IMR-90 (cell line): ENCODE results near the gene TRPM4. TPM values are rescaled to one million over a fixed set of nuclear protein-coding genes. Genes with fewer than 3 reads are reported as not detected.

Experiments
- ATAC-seq: fragments of 200-7000 bp; cut with Tn5 transposase; 2 replicates; pipeline ENCODE4 v1.9.1; 2020; ENCODE audit warnings: low read depth, mild to moderate bottlenecking, moderate library complexity
- BruUV-seq: library from RNA; stranded (reverse); fragments of 400-500 nt; replicated peaks from 2 replicates; lab custom pipeline; 2021; lab: Mats Ljungman, UMichigan
- CTCF ChIA-PET: fragments of 300-600 bp; formaldehyde crosslinking; extraction: SDS; loops from one replicate; lab custom pipeline; 2021; ENCODE audit warnings: antibody characterized with exemption; lab: Yijun Ruan, JAX
- POLR2A ChIA-PET: fragments of 300-600 bp; sonication (Branson Sonifier 250); formaldehyde crosslinking; loops from one replicate; lab custom pipeline; 2022; ENCODE audit warnings: antibody characterized with exemption; ENCODE audit not compliant: unreplicated experiment; lab: Charles Lee
- DNase-seq: peaks from one replicate; pipeline ENCODE4 v3.0.0; 2013
- H2AFZ ChIP-seq: replicated peaks from 2 replicates; pipeline ENCODE3; 2013; ENCODE audit warnings: low read length, mild to moderate bottlenecking; ENCODE audit not compliant: poor library complexity
- H2AK5ac ChIP-seq: 2 replicates; pipeline ENCODE4 v1.6.1; 2013; ENCODE audit warnings: low read depth, low read length, inconsistent platforms
- H2AK9ac ChIP-seq: replicated peaks from 2 replicates; pipeline ENCODE3; 2013; ENCODE audit warnings: mild to moderate bottlenecking, low read depth, low read length, moderate library complexity; ENCODE audit not compliant: poor library complexity
- H2BK120ac ChIP-seq: 2 replicates; pipeline ENCODE4 v1.6.1; 2013; ENCODE audit warnings: low read depth, low read length, inconsistent platforms
- H2BK15ac ChIP-seq: 3 replicates; pipeline ENCODE4 v1.6.1; 2013; ENCODE audit warnings: low read depth, low read length, inconsistent platforms
- H2BK20ac ChIP-seq: 2 replicates; pipeline ENCODE4 v1.6.1; 2013; ENCODE audit warnings: low read depth, mild to moderate bottlenecking, inconsistent platforms, low read length, moderate library complexity
- H2BK5ac ChIP-seq: 2 replicates; pipeline ENCODE4 v1.6.1; 2013; ENCODE audit warnings: mild to moderate bottlenecking, low read depth, low read length, inconsistent platforms; ENCODE audit not compliant: poor library complexity, severe bottlenecking
- H3K14ac ChIP-seq: replicated peaks from 2 replicates; pipeline ENCODE4 v1.6.1; 2013; ENCODE audit warnings: low read depth, low read length, inconsistent platforms
- H3K18ac ChIP-seq: 2 replicates; pipeline ENCODE4 v1.6.1; 2013; ENCODE audit warnings: low read depth, low read length, control low read depth
- H3K23ac ChIP-seq: 2 replicates; pipeline ENCODE4 v1.6.1; 2013; ENCODE audit warnings: low read depth, low read length, inconsistent platforms
- H3K27ac ChIP-seq: 2 replicates; pipeline ENCODE4 v1.5.1; 2013; ENCODE audit warnings: mild to moderate bottlenecking, control low read depth, low read length; ENCODE audit not compliant: insufficient read depth
- H3K27me3 ChIP-seq: 2 replicates; pipeline ENCODE4 v1.6.1; 2013; ENCODE audit warnings: low read length; ENCODE audit not compliant: control insufficient read depth, insufficient read depth
- H3K36me3 ChIP-seq: 2 replicates; pipeline ENCODE4 v1.6.1; 2013; ENCODE audit warnings: low read length, mixed read lengths; ENCODE audit not compliant: control insufficient read depth, insufficient read depth
- H3K4ac ChIP-seq: 2 replicates; pipeline ENCODE4 v1.6.1; 2013; ENCODE audit warnings: low read depth, low read length, inconsistent platforms
- H3K4me1 ChIP-seq: 2 replicates; pipeline ENCODE4 v1.6.1; 2013; ENCODE audit warnings: low read length, mixed read lengths; ENCODE audit not compliant: control insufficient read depth, insufficient read depth
- H3K4me2 ChIP-seq: 2 replicates; pipeline ENCODE4 v1.6.1; 2013; ENCODE audit warnings: low read depth, mild to moderate bottlenecking, control low read depth, low read length, moderate library complexity
- H3K4me3 ChIP-seq: 2 replicates; pipeline ENCODE4 v1.5.1; 2013; ENCODE audit warnings: low read depth, mild to moderate bottlenecking, control low read depth, low read length, moderate library complexity; ENCODE audit not compliant: insufficient read depth
- H3K56ac ChIP-seq: 2 replicates; pipeline ENCODE4 v1.6.1; 2013; ENCODE audit warnings: low read length, inconsistent platforms; ENCODE audit not compliant: insufficient read depth; ENCODE audit errors: extremely low read depth
- H3K79me1 ChIP-seq, 2 experiments: 2 replicates each; pipeline ENCODE4 v1.6.1; 2013; ENCODE audit warnings: low read length in 2 of 2, inconsistent platforms in 1 of 2, low read depth in 1 of 2
- H3K9ac ChIP-seq: 2 replicates; pipeline ENCODE4 v1.6.1; 2013; ENCODE audit warnings: low read depth, low read length, control low read depth
- H3K9me1 ChIP-seq: 2 replicates; pipeline ENCODE4 v1.6.1; 2013; ENCODE audit warnings: low read length, inconsistent platforms; ENCODE audit not compliant: insufficient read depth
- H3K9me3 ChIP-seq: 2 replicates; pipeline ENCODE4 v1.6.1; 2013; ENCODE audit warnings: low read length; ENCODE audit not compliant: control insufficient read depth, insufficient read depth
- H4K20me1 ChIP-seq: 2 replicates; pipeline ENCODE4 v1.6.1; 2013; ENCODE audit warnings: low read length, inconsistent platforms; ENCODE audit not compliant: insufficient read depth
- H4K5ac ChIP-seq: 2 replicates; pipeline ENCODE4 v1.6.1; 2013; ENCODE audit warnings: mild to moderate bottlenecking, low read depth, low read length, control low read depth
- H4K8ac ChIP-seq, 2 experiments: 2 replicates each; pipeline ENCODE4 v1.6.1; 2013; ENCODE audit warnings: low read depth in 2 of 2, low read length in 2 of 2, control low read depth in 1 of 2, inconsistent platforms in 1 of 2
- H4K91ac ChIP-seq: 2 replicates; pipeline ENCODE4 v1.6.1; 2013; ENCODE audit warnings: low read depth, low read length, inconsistent platforms; ENCODE audit not compliant: insufficient read depth
- CEBPB ChIP-seq: IDR thresholded peaks from 2 replicates; pipeline ENCODE4 v1.6.1; 2012; ENCODE audit warnings: low read depth, low read length, improper control_type of control experiment
- CHD1 ChIP-seq: IDR thresholded peaks from 2 replicates; pipeline ENCODE4 v1.6.1; 2012; ENCODE audit warnings: low read depth, low read length, improper control_type of control experiment
- FOS ChIP-seq: fragments of 150-350 bp; IDR thresholded peaks from 2 replicates; pipeline ENCODE4 v1.6.1; 2016; ENCODE audit warnings: low read depth, low read length
- MAZ ChIP-seq: IDR thresholded peaks from 2 replicates; pipeline ENCODE4 v1.6.1; 2012; ENCODE audit warnings: low read depth, mild to moderate bottlenecking, low read length, improper control_type of control experiment, moderate library complexity, borderline replicate concordance
- RCOR1 ChIP-seq: IDR thresholded peaks from 2 replicates; pipeline ENCODE4 v1.6.1; 2012; ENCODE audit warnings: mild to moderate bottlenecking, low read length, improper control_type of control experiment; ENCODE audit not compliant: insufficient replicate concordance
- WGBS, 2 experiments: methylation state at CpG; one replicate each; pipeline versions ENCODE4 v1.1.5 to v1.1.7; 2013; ENCODE audit warnings: missing lambda C conversion rate in 2 of 2; ENCODE audit not compliant: insufficient read length in 1 of 2; ENCODE audit errors: extremely low coverage in 2 of 2; 5-methylcytosine and 5-hydroxymethylcytosine counted together
- dilution Hi-C: fragments of 300-500 bp; cut with HindIII; formaldehyde crosslinking; loops from one replicate; pipeline ENCODE4 v1.14.3; 2018; ENCODE audit warnings: low sequenced_read_pairs; ENCODE audit not compliant: unreplicated experiment
- in situ Hi-C: fragments of 300-500 bp; cut with MboI; formaldehyde crosslinking; loops from 3 replicates; pipeline ENCODE4 v1.14.3; 2019; ENCODE audit warnings: low sequenced_read_pairs, inconsistent platforms, mixed read lengths
- intact Hi-C: fragments of 100-400 bp; cut with micrococcal nuclease; formaldehyde crosslinking; loops from 2 replicates; pipeline ENCODE4 v1.10.0; 2022
- polyA plus RNA-seq, 3 experiments: library from polyadenylated mRNA; depleted of rRNA; stranded (reverse); fragments of >200 nt; gene quantifications; 2 replicates each; pipeline ENCODE4 v1.2.3, GENCODE V29; 2012; ENCODE audit warnings: low replicate concordance in 1 of 3
- total RNA-seq: library from RNA; depleted of rRNA; stranded (reverse); fragments of >200 nt; gene quantifications from 2 replicates; pipeline ENCODE4 v1.2.3, GENCODE V29; 2012
- TF ChIP-seq, protein P1 (sequence below): fragments of 150-350 bp; IDR thresholded peaks from 2 replicates; pipeline ENCODE4 v1.6.1; 2016; ENCODE audit warnings: low read depth, mild to moderate bottlenecking, low read length, moderate library complexity, borderline replicate concordance

TRPM4 gene
- total and polyA plus RNA-seq, 2 of the 4 experiments (the other 2 are of a cell fraction), result 2.2 to 19.7 TPM

GRCh38 chr19:49135686-49136085 lies 21.9 kb upstream of the TRPM4 start (continued):
- TF ChIP-seq, protein P1, sequence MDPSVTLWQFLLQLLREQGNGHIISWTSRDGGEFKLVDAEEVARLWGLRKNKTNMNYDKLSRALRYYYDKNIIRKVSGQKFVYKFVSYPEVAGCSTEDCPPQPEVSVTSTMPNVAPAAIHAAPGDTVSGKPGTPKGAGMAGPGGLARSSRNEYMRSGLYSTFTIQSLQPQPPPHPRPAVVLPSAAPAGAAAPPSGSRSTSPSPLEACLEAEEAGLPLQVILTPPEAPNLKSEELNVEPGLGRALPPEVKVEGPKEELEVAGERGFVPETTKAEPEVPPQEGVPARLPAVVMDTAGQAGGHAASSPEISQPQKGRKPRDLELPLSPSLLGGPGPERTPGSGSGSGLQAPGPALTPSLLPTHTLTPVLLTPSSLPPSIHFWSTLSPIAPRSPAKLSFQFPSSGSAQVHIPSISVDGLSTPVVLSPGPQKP, result no peak
- TF ChIP-seq RCOR1 (no peak), MAZ (no peak)

DNA sequence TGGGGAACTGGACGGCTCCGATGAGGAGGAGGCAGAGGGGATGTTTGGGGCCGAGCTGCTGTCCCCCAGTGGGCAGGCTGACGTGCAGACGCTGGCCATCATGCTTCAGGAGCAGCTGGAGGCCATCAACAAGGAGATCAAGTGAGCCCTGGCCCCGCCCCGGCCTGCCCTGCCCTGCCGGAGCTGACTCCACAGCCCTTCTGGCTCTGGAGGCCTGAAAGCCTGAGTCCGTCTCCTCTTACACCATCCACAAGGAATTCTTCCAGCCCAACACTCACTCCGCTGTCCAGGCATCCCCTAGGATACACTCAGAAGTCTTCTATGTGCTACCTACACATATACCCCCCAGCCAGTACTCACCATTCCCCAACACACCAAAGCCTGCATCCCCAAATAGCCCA lies 20.8 kb upstream of the TRPM4 start:
- no peak overlapping the region for H2BK15ac ChIP-seq
- no peak overlapping the region for H2AK9ac ChIP-seq
- H3K14ac ChIP-seq, result no peak overlapping the region
- H4K91ac ChIP-seq, result no peak overlapping the region
- H3K4ac ChIP-seq, result no peak overlapping the region
- no peaks in the 10 kb centered on the region for H3K36me3 ChIP-seq
- H4K5ac ChIP-seq, result no peak overlapping the region
- no peak overlapping the region for H3K4me3 ChIP-seq
- peak; percentile 50 for DNase-seq
- H3K9ac ChIP-seq, result no peak overlapping the region
- dilution Hi-C loops, result no loop called here
- ChIA-PET POLR2A (no interaction called here), CTCF (interaction anchor here (1.1 kb wide), 1 partner anchor 10 kb away, joined by 3 read pairs; no protein-coding TSS in a partner anchor)
- no peaks in the 10 kb centered on the region for H3K79me1 ChIP-seq
- H3K9me3 ChIP-seq, result no peaks in the 10 kb centered on the region
- H3K18ac ChIP-seq, result no peak overlapping the region
- H3K56ac ChIP-seq, result no peak overlapping the region
- no peak overlapping the region for H3K4me2 ChIP-seq
- H3K27ac ChIP-seq, result peak overlapping the region; percentile 17; the same call in 1 of the 2 replicates
- no peak overlapping the region for H2AK5ac ChIP-seq
- H3K9me1 ChIP-seq, result peaks cover 6% of the 10 kb centered on the region; the same call in 1 of the 2 replicates
- H2AFZ ChIP-seq, result peak overlapping the region; percentile 75
- 35% methylated on average over 5 of the region's 10 CpGs; no CpG with 5 or more reads in 1 of the 2 experiments for WGBS, 2 experiments
- no peak overlapping the region for H4K8ac ChIP-seq
- no peak for TF ChIP-seq CEBPB
- no peak for TF ChIP-seq FOS
- TF ChIP-seq, protein P1, result no peak
- no peak for TF ChIP-seq CHD1
- no peak overlapping the region for H2BK120ac ChIP-seq
- H3K27me3 ChIP-seq, result no peaks in the 10 kb centered on the region
- no peak overlapping the region for H2BK5ac ChIP-seq
- H3K23ac ChIP-seq, result no peak overlapping the region
- no peaks in the 10 kb centered on the region for H4K20me1 ChIP-seq
- intact Hi-C loops, result no loop called here
- no peak overlapping the region for H2BK20ac ChIP-seq
- peak; percentile 83 for ATAC-seq
- no TSS peak for BruUV-seq
- peaks cover 2% of the 10 kb centered on the region for H3K4me1 ChIP-seq
- in situ Hi-C loops, result no loop called here
